HCT116 (cell line): Measurements from ENCODE around the gene RAPGEF1. TPM values are rescaled to one million over a fixed set of nuclear protein-coding genes. Genes with fewer than 3 reads are reported as not detected.

ENCODE experiments used
- ATAC-seq: fragments of 200-7000 bp; cut with Tn5 transposase; 2 replicates; pipeline ENCODE4 v1.9.1; 2020; ENCODE audit warnings: mild to moderate bottlenecking, moderate library complexity
- BruUV-seq: library from RNA; stranded (reverse); fragments of 400-500 nt; replicated peaks from 2 replicates; lab custom pipeline; 2021; lab: Mats Ljungman, UMichigan
- CTCF ChIA-PET: fragments of 300-600 bp; sonication (Branson Sonifier 250); formaldehyde crosslinking; loops from one replicate; lab custom pipeline; 2021; ENCODE audit warnings: antibody characterized with exemption; lab: Charles Lee
- POLR2A ChIA-PET: fragments of 300-600, 350-600 bp; sonication (Branson Sonifier 250); formaldehyde crosslinking; loops from one replicate; lab custom pipeline; 2021; ENCODE audit warnings: antibody characterized with exemption; lab: Charles Lee
- RAD21 ChIA-PET, 2 experiments: fragments of 300-600 bp; sonication (Branson Sonifier 250); formaldehyde crosslinking; loops; one replicate each; lab custom pipeline; 2023; ENCODE audit warnings: low total read pairs in 2 of 2; ENCODE audit not compliant: uncharacterized antibody in 2 of 2, unreplicated experiment in 2 of 2, low non-redundant PET in 1 of 2; lab: Charles Lee
- DNase-seq: peaks from one replicate; pipeline ENCODE4 v3.0.0-alpha.2; 2010; ENCODE audit warnings: low read depth, low spot score
- H2AFZ ChIP-seq: fragments of 200-600 bp; shearing (Covaris generic), sonication (generic); 2 replicates; pipeline ENCODE4 v1.6.1; 2017; ENCODE audit warnings: low read depth, mixed run types, mixed read lengths, antibody characterized with exemption, low read length; ENCODE audit not compliant: poor library complexity, severe bottlenecking
- H3K27ac ChIP-seq: 2 replicates; pipeline ENCODE4 v1.5.1; 2012; ENCODE audit warnings: low read depth, low read length
- H3K27me3 ChIP-seq: fragments of 200-600 bp; sonication (generic); 2 replicates; pipeline ENCODE4 v1.6.1; 2016; ENCODE audit warnings: mixed run types, low read length, mixed read lengths; ENCODE audit not compliant: insufficient read depth
- H3K36me3 ChIP-seq, 2 experiments: fragments of 200-500 bp in 1 of 2; fragments of 200-600 bp in 1 of 2; sonication (Bioruptor generic) in 1 of 2; sonication (generic) in 1 of 2; 2 replicates each; pipeline versions ENCODE4 v1.5.1 to v1.6.1; 2014 to 2016; ENCODE audit warnings: low read length in 2 of 2, inconsistent platforms in 1 of 2, mixed read lengths in 1 of 2, mixed run types in 1 of 2; ENCODE audit not compliant: insufficient read depth in 2 of 2, control insufficient read depth in 1 of 2
- H3K4me1 ChIP-seq, 2 experiments: fragments of 200-600 bp in 1 of 2; sonication (generic) in 1 of 2; 2 replicates each; pipeline versions ENCODE4 v1.5.1 to v1.6.1; 2012 to 2017; ENCODE audit warnings: low read length in 2 of 2, inconsistent platforms in 1 of 2, mild to moderate bottlenecking in 1 of 2, mixed read lengths in 1 of 2, mixed run types in 1 of 2, moderate library complexity in 1 of 2; ENCODE audit not compliant: insufficient read depth in 2 of 2, control insufficient read depth in 1 of 2
- H3K4me2 ChIP-seq: fragments of 200-600 bp; sonication (generic); 2 replicates; pipeline ENCODE4 v1.6.1; 2017; ENCODE audit warnings: mixed run types, low read length, mixed read lengths
- H3K4me3 ChIP-seq, 2 experiments: fragments of 200-600 bp in 1 of 2; sonication (generic) in 1 of 2; replicated peaks in 1 of 2; 2 replicates each; pipeline ENCODE4 v1.5.1; 2011 to 2016; ENCODE audit warnings: low read length in 2 of 2, control low read depth in 1 of 2, low read depth in 1 of 2, mild to moderate bottlenecking in 1 of 2, mixed read lengths in 1 of 2, mixed run types in 1 of 2
- H3K79me2 ChIP-seq: fragments of 200-600 bp; sonication (generic); 2 replicates; pipeline ENCODE4 v1.6.1; 2017; ENCODE audit warnings: mild to moderate bottlenecking, mixed run types, low read length, moderate library complexity, mixed read lengths; ENCODE audit not compliant: insufficient read depth
- H3K9ac ChIP-seq: fragments of 200-600 bp; sonication (generic); 2 replicates; pipeline ENCODE4 v1.6.1; 2016; ENCODE audit warnings: low read length, mixed read lengths
- H3K9me2 ChIP-seq: fragments of 200-600 bp; sonication (generic), shearing (Covaris generic); 2 replicates; pipeline ENCODE4 v1.6.1; 2017; ENCODE audit warnings: mixed run types, mild to moderate bottlenecking, moderate library complexity; ENCODE audit not compliant: insufficient read depth
- H3K9me3 ChIP-seq, 2 experiments: fragments of 200-500 bp in 1 of 2; fragments of 200-600 bp in 1 of 2; sonication (Bioruptor generic) in 1 of 2; sonication (generic) in 1 of 2; 2 replicates each; pipeline ENCODE4 v1.6.1; 2014 to 2017; ENCODE audit warnings: low read length in 2 of 2, mixed read lengths in 2 of 2, inconsistent platforms in 1 of 2, low read depth in 1 of 2, mild to moderate bottlenecking in 1 of 2, mixed run types in 1 of 2, moderate library complexity in 1 of 2; ENCODE audit not compliant: control insufficient read depth in 1 of 2, insufficient read depth in 1 of 2
- H4K20me1 ChIP-seq: fragments of 200-600 bp; sonication (generic), shearing (Covaris generic); 2 replicates; pipeline ENCODE4 v1.6.1; 2017; ENCODE audit warnings: mixed run types, mild to moderate bottlenecking, moderate library complexity; ENCODE audit not compliant: insufficient read depth
- ATF3 ChIP-seq: IDR thresholded peaks from 2 replicates; pipeline ENCODE4 v1.6.1; 2012
- CBX3 ChIP-seq: IDR thresholded peaks from 2 replicates; pipeline ENCODE4 v1.6.1; 2012; ENCODE audit warnings: low read depth
- CEBPB ChIP-seq: IDR thresholded peaks from 2 replicates; pipeline ENCODE4 v1.6.1; 2012; ENCODE audit warnings: low read depth
- CTCF ChIP-seq, 3 experiments: fragments of 200-600 bp in 1 of 3; sonication (generic) in 1 of 3; IDR thresholded peaks in 2 of 3; conservative IDR thresholded peaks in 1 of 3; 2 replicates each; pipeline ENCODE4 v1.5.1; 2012 to 2017; ENCODE audit warnings: low read depth in 2 of 3, low read length in 2 of 3, antibody characterized with exemption in 1 of 3, borderline replicate concordance in 1 of 3, control low read depth in 1 of 3, mild to moderate bottlenecking in 1 of 3, mixed read lengths in 1 of 3, mixed run types in 1 of 3, moderate library complexity in 1 of 3; ENCODE audit not compliant: insufficient read depth in 1 of 3
- EGR1 ChIP-seq: IDR thresholded peaks from 2 replicates; pipeline ENCODE4 v1.6.1; 2012; ENCODE audit warnings: low read depth
- ELF1 ChIP-seq: IDR thresholded peaks from 2 replicates; pipeline ENCODE4 v1.6.1; 2012; ENCODE audit warnings: low read depth, borderline replicate concordance
- EZH2 ChIP-seq: fragments of 200-600 bp; sonication (generic); IDR thresholded peaks from 2 replicates; pipeline ENCODE4 v1.6.1; 2017; ENCODE audit warnings: antibody characterized with exemption, mixed run types
- EZH2phosphoT487 ChIP-seq: fragments of 200-600 bp; IDR thresholded peaks from 2 replicates; pipeline ENCODE4 v1.6.1; 2018; ENCODE audit warnings: antibody characterized with exemption, borderline replicate concordance
- FOSL1 ChIP-seq: IDR thresholded peaks from 2 replicates; pipeline ENCODE4 v1.6.1; 2012; ENCODE audit warnings: low read depth
- JUND ChIP-seq: IDR thresholded peaks from 2 replicates; pipeline ENCODE4 v1.6.1; 2012
- MAX ChIP-seq: IDR thresholded peaks from 2 replicates; pipeline ENCODE4 v1.6.1; 2012
- POLR2A ChIP-seq: IDR thresholded peaks from 2 replicates; pipeline ENCODE4 v1.7.0; 2011; ENCODE audit warnings: borderline replicate concordance; ENCODE audit not compliant: insufficient read depth, insufficient read length; ENCODE audit errors: extremely low read depth
- POLR2AphosphoS5 ChIP-seq: IDR thresholded peaks from 2 replicates; pipeline ENCODE4 v1.6.1; 2011; ENCODE audit warnings: mild to moderate bottlenecking, low read depth, low read length, moderate library complexity
- RAD21 ChIP-seq: IDR thresholded peaks from 2 replicates; pipeline ENCODE4 v1.6.1; 2012; ENCODE audit warnings: low read depth, mild to moderate bottlenecking
- SIN3A ChIP-seq: IDR thresholded peaks from 2 replicates; pipeline ENCODE4 v1.6.1; 2012; ENCODE audit warnings: low read depth
- SP1 ChIP-seq: IDR thresholded peaks from 2 replicates; pipeline ENCODE4 v1.6.1; 2012; ENCODE audit warnings: low read depth
- SRF ChIP-seq: IDR thresholded peaks from 2 replicates; pipeline ENCODE4 v1.6.1; 2012; ENCODE audit warnings: low read depth
- TCF7L2 ChIP-seq: IDR thresholded peaks from 2 replicates; pipeline ENCODE4 v1.7.0; 2011; ENCODE audit warnings: borderline replicate concordance, inconsistent platforms; ENCODE audit not compliant: insufficient read depth, insufficient read length; ENCODE audit errors: extremely low read depth
- YY1 ChIP-seq: IDR thresholded peaks from 2 replicates; pipeline ENCODE4 v1.6.1; 2011; ENCODE audit warnings: low read length, low read depth, moderate library complexity, mild to moderate bottlenecking; ENCODE audit not compliant: insufficient replicate concordance; ENCODE audit errors: extremely low read depth
- ZFX ChIP-seq: fragments of 450-650 bp; IDR thresholded peaks from 2 replicates; pipeline ENCODE4 v1.6.1; 2017
- ZNF274 ChIP-seq: fragments of 200-500 bp; sonication (Bioruptor generic); IDR thresholded peaks from 2 replicates; pipeline ENCODE4 v1.6.1; 2014; ENCODE audit warnings: mild to moderate bottlenecking, low read depth, low read length, inconsistent platforms
- intact Hi-C: fragments of 100-400 bp; cut with micrococcal nuclease; formaldehyde crosslinking; loops from 2 replicates; pipeline ENCODE4 v1.10.0; 2022
- total RNA-seq: library from RNA; stranded (reverse); gene quantifications from one replicate; pipeline ENCODE4 v1.2.1, GENCODE V29; 2021; ENCODE audit not compliant: unreplicated experiment
- TF ChIP-seq, protein P1 (sequence below): IDR thresholded peaks from 2 replicates; pipeline ENCODE4 v1.6.1; 2012; ENCODE audit warnings: low read depth

Gene RAPGEF1
- total RNA-seq, 1 experiment from 2014 or later, result 43.0 TPM

GRCh38 chr9:131608493-131609037, 131.3 kb downstream of the RAPGEF1 start:
- Histone ChIP-seq H3K9ac (peak overlapping the region; percentile 51), H3K4me2 (peak overlapping the region; percentile 77)
- no peak for TF ChIP-seq ZNF274
- no peak for TF ChIP-seq TCF7L2
- no peak for TF ChIP-seq SIN3A
- no peak for TF ChIP-seq ZFX
- TF ChIP-seq CTCF (IDR thresholded peaks at IDR 0.05 in 2 of 3, conservative IDR thresholded peaks at IDR 0.05 in 1 of 3; ENCODE audit: borderline replicate concordance in 1 of 3, insufficient read depth in 1 of 3, low read depth in 2 of 3, low read length in 2 of 3), result no peak
- TF ChIP-seq SP1, result peak; percentile 31; the same call in 1 of the 2 replicates
- TF ChIP-seq CBX3, result no peak
- no peak for TF ChIP-seq ATF3
- TF ChIP-seq EGR1, result no peak
- TF ChIP-seq CEBPB, result no peak
- TF ChIP-seq YY1, result no peak
- TF ChIP-seq ELF1, result no peak
- TF ChIP-seq EZH2phosphoT487, result no peak
- no peak for TF ChIP-seq POLR2A
- TF ChIP-seq, protein P1, sequence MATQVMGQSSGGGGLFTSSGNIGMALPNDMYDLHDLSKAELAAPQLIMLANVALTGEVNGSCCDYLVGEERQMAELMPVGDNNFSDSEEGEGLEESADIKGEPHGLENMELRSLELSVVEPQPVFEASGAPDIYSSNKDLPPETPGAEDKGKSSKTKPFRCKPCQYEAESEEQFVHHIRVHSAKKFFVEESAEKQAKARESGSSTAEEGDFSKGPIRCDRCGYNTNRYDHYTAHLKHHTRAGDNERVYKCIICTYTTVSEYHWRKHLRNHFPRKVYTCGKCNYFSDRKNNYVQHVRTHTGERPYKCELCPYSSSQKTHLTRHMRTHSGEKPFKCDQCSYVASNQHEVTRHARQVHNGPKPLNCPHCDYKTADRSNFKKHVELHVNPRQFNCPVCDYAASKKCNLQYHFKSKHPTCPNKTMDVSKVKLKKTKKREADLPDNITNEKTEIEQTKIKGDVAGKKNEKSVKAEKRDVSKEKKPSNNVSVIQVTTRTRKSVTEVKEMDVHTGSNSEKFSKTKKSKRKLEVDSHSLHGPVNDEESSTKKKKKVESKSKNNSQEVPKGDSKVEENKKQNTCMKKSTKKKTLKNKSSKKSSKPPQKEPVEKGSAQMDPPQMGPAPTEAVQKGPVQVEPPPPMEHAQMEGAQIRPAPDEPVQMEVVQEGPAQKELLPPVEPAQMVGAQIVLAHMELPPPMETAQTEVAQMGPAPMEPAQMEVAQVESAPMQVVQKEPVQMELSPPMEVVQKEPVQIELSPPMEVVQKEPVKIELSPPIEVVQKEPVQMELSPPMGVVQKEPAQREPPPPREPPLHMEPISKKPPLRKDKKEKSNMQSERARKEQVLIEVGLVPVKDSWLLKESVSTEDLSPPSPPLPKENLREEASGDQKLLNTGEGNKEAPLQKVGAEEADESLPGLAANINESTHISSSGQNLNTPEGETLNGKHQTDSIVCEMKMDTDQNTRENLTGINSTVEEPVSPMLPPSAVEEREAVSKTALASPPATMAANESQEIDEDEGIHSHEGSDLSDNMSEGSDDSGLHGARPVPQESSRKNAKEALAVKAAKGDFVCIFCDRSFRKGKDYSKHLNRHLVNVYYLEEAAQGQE, result no peak
- no peak for TF ChIP-seq FOSL1
- TF ChIP-seq SRF, result no peak
- 0 out of 2 replicates have a peak, but pooled peaks have one; percentile 5 for TF ChIP-seq RAD21
- no peak for TF ChIP-seq JUND
- no peak for TF ChIP-seq MAX
- no peak for TF ChIP-seq EZH2
- TF ChIP-seq POLR2AphosphoS5, result 0 out of 2 replicates have a peak, but pooled peaks have one; percentile 9

More at GRCh38 chr9:131608493-131609037, 131.3 kb downstream of the RAPGEF1 start:
- no peaks in the 10 kb centered on the region for H3K9me3 ChIP-seq
- H3K36me3 ChIP-seq, result no peaks in the 10 kb centered on the region; a peak in 2 of 4 replicates
- H3K79me2 ChIP-seq, result no peaks in the 10 kb centered on the region
- H3K4me1 ChIP-seq, result peaks cover 22 to 23% of the 10 kb centered on the region in 2 experiments
- H3K9me2 ChIP-seq, result no peaks in the 10 kb centered on the region
- no peak overlapping the region for H2AFZ ChIP-seq
- CTCF ChIA-PET, result interaction anchor here (0.6 kb wide), 1 partner anchor 684 kb away, joined by 3 read pairs; no protein-coding TSS in a partner anchor
- peak overlapping the region; percentile 70 for H3K27ac ChIP-seq
- POLR2A ChIA-PET, result no interaction called here
- peak; percentile 95 for ATAC-seq
- no peaks in the 10 kb centered on the region for H3K27me3 ChIP-seq
- RAD21 ChIA-PET, result no interaction called here
- H4K20me1 ChIP-seq, result no peaks in the 10 kb centered on the region
- peak; percentile 39 for DNase-seq
- intact Hi-C loops, result no loop called here
- peak overlapping the region in 1 of 2 experiments; percentile 41; a peak in 2 of 4 replicates for H3K4me3 ChIP-seq
- no TSS peak for BruUV-seq
